Duodenal mucosa (tissue), 2 donors: ENCODE measurements around the gene JAKMIP3.

Experiments
- H3K27ac ChIP-seq: one replicate; pipeline ENCODE4 v1.7.0; 2013; ENCODE audit warnings: low read depth, low read length
- H3K27me3 ChIP-seq, 2 donors: one replicate each; pipeline ENCODE4 v1.7.0; 2013; ENCODE audit warnings: low read length in 2 of 2, control low read depth in 1 of 2; ENCODE audit not compliant: insufficient read depth in 2 of 2, control insufficient read depth in 1 of 2
- H3K36me3 ChIP-seq, 2 donors: one replicate each; pipeline ENCODE4 v1.7.0; 2013; ENCODE audit warnings: low read length in 2 of 2, control low read depth in 1 of 2; ENCODE audit not compliant: insufficient read depth in 2 of 2, control insufficient read depth in 1 of 2
- H3K4me1 ChIP-seq, 2 donors: one replicate each; pipeline ENCODE4 v1.7.0; 2013; ENCODE audit warnings: low read length in 2 of 2, control low read depth in 1 of 2; ENCODE audit not compliant: insufficient read depth in 2 of 2, control insufficient read depth in 1 of 2
- H3K4me3 ChIP-seq, 2 donors: one replicate each; pipeline ENCODE4 v1.7.0; 2013; ENCODE audit warnings: low read length in 2 of 2, low read depth in 1 of 2
- H3K9ac ChIP-seq, 2 donors: one replicate each; pipeline ENCODE4 v1.7.0; 2013; ENCODE audit warnings: low read length in 2 of 2, low read depth in 1 of 2
- H3K9me3 ChIP-seq, 2 donors: one replicate each; pipeline ENCODE4 v1.7.0; 2013; ENCODE audit warnings: low read length in 2 of 2, control low read depth in 1 of 2; ENCODE audit not compliant: control insufficient read depth in 1 of 2

Gene JAKMIP3

DNA sequence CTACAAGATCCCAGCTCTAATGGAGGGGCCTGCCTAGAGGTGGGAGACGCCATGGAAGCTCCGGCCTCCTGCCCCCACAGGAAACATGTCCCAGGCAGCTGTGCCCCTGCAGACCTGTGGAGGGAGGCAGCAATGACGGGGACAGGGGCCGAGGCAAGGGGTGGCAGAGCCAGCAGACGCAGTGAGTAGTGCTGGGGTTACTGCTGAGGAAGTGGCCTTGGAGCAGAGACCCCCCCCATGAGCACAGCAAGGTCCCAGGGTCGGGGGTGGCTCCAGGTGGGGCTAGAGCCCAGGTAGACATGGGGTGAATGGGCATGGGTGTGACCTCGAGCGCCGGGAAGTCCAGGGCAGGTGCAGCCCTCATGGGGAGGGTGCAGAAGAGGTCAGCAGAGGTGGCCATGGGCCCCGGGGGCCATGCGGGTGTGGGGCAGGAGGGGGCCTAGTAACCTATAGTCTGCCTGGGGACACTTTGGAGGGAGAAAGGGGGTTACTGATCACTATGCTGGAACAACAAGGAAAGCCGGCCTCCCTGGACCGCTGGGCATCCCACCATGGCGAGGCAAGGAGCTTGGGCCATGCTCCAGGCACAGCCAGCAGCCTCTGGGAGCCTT is 45.5 kb downstream of the JAKMIP3 start:
- no peaks in the 10 kb centered on the region for H3K36me3 ChIP-seq
- H3K27ac ChIP-seq, result no peak overlapping the region
- H3K4me1 ChIP-seq, result no peaks in the 10 kb centered on the region

GRCh38 chr10:132111871-132112341 is 46.2 kb downstream of the JAKMIP3 start:
- no peak overlapping the region for H3K9ac ChIP-seq
- no peak overlapping the region for H3K4me3 ChIP-seq
- H3K4me1 ChIP-seq, result no peaks in the 10 kb centered on the region
- no peaks in the 10 kb centered on the region for H3K27me3 ChIP-seq
- H3K27ac ChIP-seq, result no peak overlapping the region
- no peaks in the 10 kb centered on the region for H3K36me3 ChIP-seq
- H3K9me3 ChIP-seq, result no peaks in the 10 kb centered on the region

More for the DNA sequence above, 45.5 kb downstream of the JAKMIP3 start:
- no peaks in the 10 kb centered on the region for H3K27me3 ChIP-seq
- H3K4me3 ChIP-seq, result no peak overlapping the region
- no peaks in the 10 kb centered on the region for H3K9me3 ChIP-seq
- no peak overlapping the region for H3K9ac ChIP-seq

DNA sequence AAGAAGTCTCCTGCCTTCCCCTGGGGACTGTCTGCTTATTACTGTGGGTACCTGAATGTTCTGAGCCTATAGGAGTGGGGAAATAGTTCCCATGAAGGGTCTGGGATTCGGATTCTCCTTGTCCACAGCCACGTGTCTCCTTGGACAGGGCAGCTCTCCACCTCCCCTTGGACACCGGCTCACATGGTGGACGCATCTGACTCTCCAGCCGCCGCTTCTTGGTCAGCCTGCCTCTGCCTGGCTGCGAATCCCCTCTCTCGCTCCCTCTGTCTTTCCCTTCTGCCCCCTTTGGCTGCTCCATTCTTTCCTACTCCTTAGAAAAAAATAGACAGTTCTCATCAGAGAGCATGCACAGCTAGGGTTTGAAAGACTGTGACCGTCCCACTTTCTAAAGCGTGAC is 46.9 kb downstream of the JAKMIP3 start:
- no peaks in the 10 kb centered on the region for H3K9me3 ChIP-seq
- no peak overlapping the region for H3K27ac ChIP-seq
- no peak overlapping the region for H3K9ac ChIP-seq
- no peaks in the 10 kb centered on the region for H3K4me1 ChIP-seq
- no peak overlapping the region for H3K4me3 ChIP-seq
- H3K27me3 ChIP-seq, result no peaks in the 10 kb centered on the region
- H3K36me3 ChIP-seq, result no peaks in the 10 kb centered on the region

DNA sequence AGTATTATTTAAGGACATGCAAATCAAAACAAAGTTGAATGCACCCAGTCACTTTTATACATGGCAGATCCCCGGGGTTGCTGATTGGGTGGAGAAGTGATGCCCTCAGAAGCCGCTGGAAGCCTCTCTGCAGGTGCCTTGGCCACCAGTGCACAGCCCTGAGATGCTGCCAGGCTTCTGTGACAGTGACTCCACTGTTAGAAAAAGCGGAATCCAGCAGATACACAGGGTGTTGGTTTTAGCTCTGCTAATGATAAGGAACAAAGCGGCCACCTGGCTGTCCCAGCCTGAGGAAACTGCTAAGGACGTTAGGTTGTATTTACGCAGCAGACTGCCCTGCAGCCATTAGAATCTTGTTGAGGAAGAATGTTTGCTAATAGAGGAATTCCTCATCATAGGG is 47.5 kb downstream of the JAKMIP3 start:
- no peaks in the 10 kb centered on the region for H3K9me3 ChIP-seq
- no peak overlapping the region for H3K27ac ChIP-seq
- H3K27me3 ChIP-seq, result no peaks in the 10 kb centered on the region
- H3K4me1 ChIP-seq, result no peaks in the 10 kb centered on the region
- no peak overlapping the region for H3K4me3 ChIP-seq
- H3K36me3 ChIP-seq, result no peaks in the 10 kb centered on the region
- no peak overlapping the region for H3K9ac ChIP-seq

DNA sequence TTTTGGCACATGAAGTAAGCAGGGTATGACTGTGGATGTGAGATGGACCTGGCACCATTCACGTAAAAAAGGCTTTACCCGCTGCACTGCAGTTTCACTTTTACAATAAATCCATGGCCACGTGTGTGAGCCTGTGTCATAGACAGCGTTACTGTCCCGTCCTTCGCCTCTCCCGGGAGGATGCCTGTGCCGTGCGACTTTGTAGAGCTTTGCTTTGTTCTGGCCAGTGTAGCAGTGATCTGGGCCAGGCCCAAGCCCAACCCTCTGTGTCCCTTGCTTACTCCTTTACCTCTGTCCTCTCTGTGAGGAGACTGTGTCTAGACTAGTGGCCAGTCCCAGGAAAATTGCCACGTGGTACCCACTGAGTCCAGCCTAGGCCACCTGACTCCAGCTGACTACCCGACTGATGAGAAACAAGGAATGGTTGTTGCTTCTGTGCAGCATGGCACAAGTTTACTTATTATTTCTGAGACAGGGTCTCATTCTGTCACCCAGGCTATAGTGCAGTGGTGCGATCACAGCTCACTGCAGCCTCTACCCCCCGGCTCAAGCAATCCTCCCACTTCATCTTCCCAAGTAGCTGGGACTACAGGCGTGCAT is 48.1 kb downstream of the JAKMIP3 start:
- H3K9ac ChIP-seq, result no peak overlapping the region
- H3K27ac ChIP-seq, result no peak overlapping the region
- H3K36me3 ChIP-seq, result no peaks in the 10 kb centered on the region
- H3K4me3 ChIP-seq, result no peak overlapping the region
- no peaks in the 10 kb centered on the region for H3K27me3 ChIP-seq
- no peaks in the 10 kb centered on the region for H3K9me3 ChIP-seq
- H3K4me1 ChIP-seq, result no peaks in the 10 kb centered on the region

- Histone ChIP-seq H3K9ac (no peak overlapping the region), H3K36me3 (no peaks in the 10 kb centered on the region), H3K4me1 (no peaks in the 10 kb centered on the region), H3K27ac (no peak overlapping the region), H3K4me3 (no peak overlapping the region), H3K27me3 (no peaks in the 10 kb centered on the region), H3K9me3 (no peaks in the 10 kb centered on the region)
Observed at GRCh38 chr10:132114953-132115520, 49.3 kb downstream of the JAKMIP3 start.
